Activated CD4-positive, alpha-beta memory T cell treated with anti-CD3 and anti-CD28 coated beads, Interleukin-2, amount 10 ng/mL, durations not matched to agents 7 days and 5 days (primary cell): ENCODE measurements around the gene ALLC. TPM values are rescaled to one million over a fixed set of nuclear protein-coding genes. Genes with fewer than 3 reads are reported as not detected.
"Not testable (repeated sequence)": the region's sequence is repeated elsewhere in the genome, so short reads cannot be mapped to it uniquely, and the experiment has no call there.

Source experiments
- CTCF ChIA-PET: fragments of 350-600 bp; sonication (Branson Sonifier 250); formaldehyde crosslinking; loops from one replicate; lab custom pipeline; 2021; ENCODE audit warnings: antibody characterized with exemption, inconsistent platforms; lab: Charles Lee
- POLR2A ChIA-PET: fragments of 350-600 bp; sonication (Branson Sonifier 250); formaldehyde crosslinking; loops from one replicate; lab custom pipeline; 2021; ENCODE audit warnings: antibody characterized with exemption; lab: Charles Lee
- DNase-seq: peaks from one replicate; pipeline ENCODE4 v3.0.0-alpha.2; 2020
- H3K27ac Mint-ChIP-seq: one replicate; pipeline ENCODE4 v1.8.0; 2021; ENCODE audit warnings: mild to moderate bottlenecking, mixed read lengths
- H3K27me3 Mint-ChIP-seq: one replicate; pipeline ENCODE4 v1.8.0; 2021; ENCODE audit warnings: mixed read lengths
- H3K36me3 Mint-ChIP-seq: one replicate; pipeline ENCODE4 v1.8.0; 2021; ENCODE audit warnings: low read depth, mixed read lengths
- H3K4me1 Mint-ChIP-seq: one replicate; pipeline ENCODE4 v1.8.0; 2021; ENCODE audit warnings: mixed read lengths
- H3K4me3 Mint-ChIP-seq: one replicate; pipeline ENCODE4 v1.8.0; 2021; ENCODE audit warnings: mild to moderate bottlenecking, mixed read lengths
- H3K9me3 Mint-ChIP-seq: one replicate; pipeline ENCODE4 v1.8.0; 2021; ENCODE audit warnings: mixed read lengths
- total RNA-seq, 2 experiments: library from RNA; stranded (reverse); gene quantifications; one replicate each; pipeline ENCODE4 v1.2.3, GENCODE V29; 2021

Gene ALLC
- total RNA-seq, 2 experiments from 2014 or later: not detected

- H3K4me1 Mint-ChIP-seq: no peaks in the 10 kb centered on the region
- ChIA-PET CTCF (no interaction called here), POLR2A (no interaction called here)
- no peak overlapping the region for H3K4me3 Mint-ChIP-seq
- no peak overlapping the region for H3K27ac Mint-ChIP-seq
- peaks cover 11% of the 10 kb centered on the region for H3K27me3 Mint-ChIP-seq
- H3K9me3 Mint-ChIP-seq: peaks cover 11% of the 10 kb centered on the region
- no peak for DNase-seq
- no peaks in the 10 kb centered on the region for H3K36me3 Mint-ChIP-seq
Measured at GRCh38 chr2:3617198-3617890, 40.7 kb upstream of the ALLC start.

DNA sequence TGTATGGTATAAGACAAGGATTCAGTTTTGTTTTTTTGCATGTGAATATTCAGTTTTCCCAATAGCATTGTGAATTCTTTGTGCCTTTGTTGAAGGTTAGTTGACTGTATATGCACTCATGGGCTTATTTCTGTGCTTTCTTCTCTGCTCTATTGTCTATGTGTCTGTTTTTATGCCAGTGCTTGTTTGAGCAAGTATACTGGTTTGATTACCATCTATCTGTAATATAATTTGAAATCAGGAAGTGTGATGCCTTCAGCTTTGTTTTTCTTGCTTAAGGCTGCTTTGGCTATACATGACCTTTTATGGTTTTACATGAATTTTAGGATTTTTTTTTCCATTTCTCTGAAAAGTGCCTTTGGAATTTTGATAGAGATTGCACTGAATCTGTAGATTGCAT, 39.6 kb upstream of the ALLC start:
- peaks cover 11% of the 10 kb centered on the region for H3K27me3 Mint-ChIP-seq
- POLR2A ChIA-PET: no interaction called here
- DNase-seq: no peak
- H3K36me3 Mint-ChIP-seq: no peaks in the 10 kb centered on the region
- no peaks in the 10 kb centered on the region for H3K4me1 Mint-ChIP-seq
- H3K27ac Mint-ChIP-seq: no peak overlapping the region
- no peak overlapping the region for H3K4me3 Mint-ChIP-seq
- H3K9me3 Mint-ChIP-seq: peaks cover 11% of the 10 kb centered on the region
- CTCF ChIA-PET: no interaction called here

- Mint-ChIP-seq H3K4me3 (no peak overlapping the region), H3K27ac (no peak overlapping the region), H3K27me3 (peaks cover 14% of the 10 kb centered on the region), H3K9me3 (peaks cover 8% of the 10 kb centered on the region), H3K36me3 (no peaks in the 10 kb centered on the region), H3K4me1 (no peaks in the 10 kb centered on the region)
- ChIA-PET CTCF (no interaction called here), POLR2A (no interaction called here)
- DNase-seq: no peak
Measured at GRCh38 chr2:3619033-3619432, 39.0 kb upstream of the ALLC start.

GRCh38 chr2:3619661-3620060, 38.3 kb upstream of the ALLC start:
- H3K4me3 Mint-ChIP-seq, CTCF ChIA-PET, H3K27ac Mint-ChIP-seq, POLR2A ChIA-PET, H3K4me1 Mint-ChIP-seq, DNase-seq, H3K9me3 Mint-ChIP-seq, H3K36me3 Mint-ChIP-seq: not testable (repeated sequence)
- H3K27me3 Mint-ChIP-seq: peaks cover 14% of the 10 kb centered on the region

DNA sequence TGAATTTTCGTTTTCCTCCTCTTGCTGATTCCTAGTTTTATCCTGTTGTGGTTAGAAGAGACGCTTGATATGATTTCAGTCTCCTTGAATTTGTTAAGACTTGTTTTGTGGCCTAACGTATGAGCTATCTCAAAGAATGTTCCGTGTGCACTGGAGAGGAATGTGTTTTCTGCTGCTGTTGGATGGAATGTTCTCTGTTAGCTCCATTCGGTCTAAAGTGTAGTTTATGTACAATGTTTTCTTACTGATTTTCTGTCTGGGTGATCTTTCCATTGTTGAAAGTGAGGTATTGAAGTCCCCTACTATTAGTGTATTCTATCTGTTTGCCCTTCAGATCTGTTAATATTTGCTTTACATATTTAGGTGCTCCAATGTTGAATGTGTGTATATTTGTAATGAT, 37.2 kb upstream of the ALLC start:
- Mint-ChIP-seq H3K9me3 (peaks cover 8% of the 10 kb centered on the region), H3K27ac (no peak overlapping the region), H3K4me1 (no peaks in the 10 kb centered on the region), H3K36me3 (no peaks in the 10 kb centered on the region), H3K4me3 (no peak overlapping the region), H3K27me3 (peaks cover 14% of the 10 kb centered on the region)
- ChIA-PET POLR2A (no interaction called here), CTCF (no interaction called here)
- no peak for DNase-seq

- no peaks in the 10 kb centered on the region for H3K9me3 Mint-ChIP-seq
- no peak for DNase-seq
- H3K4me3 Mint-ChIP-seq: no peak overlapping the region
- no peak overlapping the region for H3K27ac Mint-ChIP-seq
- peaks cover 14% of the 10 kb centered on the region for H3K27me3 Mint-ChIP-seq
- ChIA-PET CTCF (interaction anchor here (1.8 kb wide), 1 partner anchor 13 kb away, joined by 4 read pairs; no protein-coding TSS in a partner anchor), POLR2A (no interaction called here)
- no peaks in the 10 kb centered on the region for H3K36me3 Mint-ChIP-seq
- no peaks in the 10 kb centered on the region for H3K4me1 Mint-ChIP-seq
Measured at GRCh38 chr2:3622967-3623366, 35.0 kb upstream of the ALLC start.

DNA sequence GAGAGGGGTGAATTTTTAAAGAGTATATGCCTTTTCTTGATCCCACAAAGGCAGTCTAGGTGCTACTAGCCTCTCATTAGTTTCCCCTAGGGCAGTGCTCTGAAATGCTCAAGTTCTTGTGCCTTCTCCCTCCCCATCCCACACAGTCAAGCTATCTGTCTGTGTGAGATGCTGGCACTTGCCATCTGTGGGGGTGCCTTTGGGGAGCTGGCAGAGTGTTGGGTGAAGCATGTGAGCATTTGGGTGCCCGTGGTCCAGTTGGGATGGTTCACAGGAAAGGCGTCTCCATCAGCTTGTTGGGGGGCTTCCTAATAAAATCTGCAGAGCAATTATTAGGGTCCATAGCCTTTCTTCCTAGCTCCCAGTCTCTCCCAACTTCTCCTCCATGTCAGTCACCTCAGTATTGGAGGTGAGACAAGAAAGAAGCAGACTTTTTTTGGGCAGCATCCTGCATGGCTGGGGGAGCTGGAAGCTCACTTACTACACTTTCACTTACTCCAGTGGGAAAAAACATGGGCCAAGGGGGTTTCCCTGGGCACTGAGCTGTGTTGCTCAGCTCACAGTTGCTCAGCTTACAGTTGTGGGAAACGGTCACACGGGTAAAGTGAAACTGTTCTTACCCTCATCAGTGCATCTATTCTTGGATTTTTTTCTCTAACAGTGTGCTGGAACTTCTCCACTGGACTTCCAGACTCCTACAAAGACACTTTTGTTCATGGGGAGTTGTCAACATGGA, 33.8 kb upstream of the ALLC start:
- Mint-ChIP-seq H3K27me3 (peaks cover 12% of the 10 kb centered on the region), H3K9me3 (no peaks in the 10 kb centered on the region), H3K4me1 (no peaks in the 10 kb centered on the region), H3K4me3 (no peak overlapping the region), H3K27ac (no peak overlapping the region), H3K36me3 (no peaks in the 10 kb centered on the region)
- ChIA-PET POLR2A (no interaction called here), CTCF (interaction anchor here (1.8 kb wide), 1 partner anchor 15 kb away, joined by 4 read pairs; no protein-coding TSS in a partner anchor)
- DNase-seq: no peak

DNA sequence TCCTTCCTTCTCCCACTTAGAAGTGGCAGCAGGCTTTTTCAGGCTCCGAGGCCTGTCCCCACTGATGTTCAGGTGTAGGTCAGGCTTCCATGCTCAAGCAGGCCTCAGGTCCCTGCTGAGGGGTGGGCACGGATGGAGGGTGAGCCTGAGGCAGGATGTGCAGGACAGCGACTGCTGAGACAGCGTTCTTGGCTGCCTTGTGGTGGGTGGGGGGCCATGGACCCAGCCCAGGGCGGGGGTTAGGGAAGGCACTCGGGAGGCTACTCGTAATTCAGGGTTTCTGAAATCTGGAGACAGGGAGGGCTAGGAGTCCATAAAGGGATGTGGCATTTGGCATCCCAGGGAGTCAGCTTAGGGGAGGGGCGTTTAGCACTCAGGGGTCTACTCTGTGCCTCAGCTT, 32.8 kb upstream of the ALLC start:
- H3K36me3 Mint-ChIP-seq: no peaks in the 10 kb centered on the region
- H3K27me3 Mint-ChIP-seq: peaks cover 11% of the 10 kb centered on the region
- no peaks in the 10 kb centered on the region for H3K4me1 Mint-ChIP-seq
- POLR2A ChIA-PET: no interaction called here
- H3K27ac Mint-ChIP-seq: no peak overlapping the region
- H3K4me3 Mint-ChIP-seq: no peak overlapping the region
- CTCF ChIA-PET: no interaction called here
- no peak for DNase-seq
- no peaks in the 10 kb centered on the region for H3K9me3 Mint-ChIP-seq

DNA sequence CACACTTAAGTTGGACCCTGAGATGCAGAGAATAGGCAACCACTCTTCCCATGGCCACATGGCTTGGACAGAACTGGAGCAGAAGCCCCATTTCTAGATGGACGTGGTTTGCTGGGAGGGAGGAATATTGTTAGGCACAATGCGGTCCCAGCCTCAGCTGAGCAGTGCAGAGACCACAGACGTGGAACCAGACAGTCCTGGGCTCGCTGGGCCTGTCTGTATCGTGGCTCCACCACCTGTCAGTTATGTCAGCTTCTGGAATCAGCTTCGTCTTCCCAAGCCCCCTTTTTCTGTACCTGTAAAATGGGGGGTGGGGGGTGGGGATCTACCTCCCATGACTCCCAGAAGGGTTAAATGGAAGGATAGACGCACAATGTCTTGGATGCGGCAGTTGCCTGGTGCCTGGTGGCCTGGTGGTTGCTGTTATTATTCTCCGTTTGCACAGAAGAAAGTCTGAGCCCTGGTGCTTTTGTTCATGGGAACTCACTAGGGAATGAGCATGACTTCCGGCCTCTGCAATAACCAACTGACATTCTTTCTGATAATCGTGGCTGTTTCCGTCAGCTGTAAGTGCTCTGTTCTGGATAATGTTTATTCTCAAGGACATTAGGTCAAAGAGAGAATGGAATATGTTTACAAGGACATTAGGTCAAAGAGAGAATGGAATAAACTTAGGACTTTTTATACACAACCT, 31.7 kb upstream of the ALLC start:
- no peak overlapping the region for H3K27ac Mint-ChIP-seq
- no peak for DNase-seq
- CTCF ChIA-PET: no interaction called here
- no peak overlapping the region for H3K4me3 Mint-ChIP-seq
- no peaks in the 10 kb centered on the region for H3K4me1 Mint-ChIP-seq
- H3K9me3 Mint-ChIP-seq: no peaks in the 10 kb centered on the region
- H3K36me3 Mint-ChIP-seq: no peaks in the 10 kb centered on the region
- peaks cover 3% of the 10 kb centered on the region for H3K27me3 Mint-ChIP-seq
- POLR2A ChIA-PET: no interaction called here

DNA sequence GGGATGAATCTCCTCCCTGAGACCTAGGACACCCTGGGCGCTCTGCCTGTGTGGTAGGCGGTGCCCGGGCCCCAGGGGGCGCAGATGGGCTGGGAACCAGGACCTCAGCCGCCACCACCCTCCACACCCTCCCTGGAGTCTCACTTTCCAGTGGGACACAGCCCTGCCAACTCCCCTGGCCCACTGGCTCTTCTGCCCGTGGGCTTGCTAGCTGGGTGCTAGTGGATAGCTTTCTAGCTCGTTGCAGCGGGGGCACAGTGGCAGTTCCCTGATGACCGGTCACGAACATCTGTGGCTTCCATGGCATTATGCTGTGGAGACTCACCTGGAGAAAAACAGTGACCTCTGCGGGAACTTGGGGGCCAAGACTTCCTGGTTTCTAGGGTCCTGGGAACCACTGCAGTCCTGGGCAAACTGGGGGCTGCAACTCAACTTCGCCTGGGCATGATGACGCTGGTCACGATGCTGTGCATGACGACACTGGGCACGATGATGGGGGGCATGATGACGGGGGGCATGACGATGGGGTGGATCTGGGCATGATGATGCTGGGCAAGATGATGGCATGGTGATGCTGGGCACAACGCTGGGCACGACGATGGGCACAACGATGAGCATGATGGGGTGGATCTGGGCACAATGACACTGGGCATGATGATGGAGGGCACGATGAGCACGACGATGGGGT, 31.0 kb upstream of the ALLC start:
- Mint-ChIP-seq H3K4me3 (no peak overlapping the region), H3K4me1 (no peaks in the 10 kb centered on the region), H3K36me3 (no peaks in the 10 kb centered on the region), H3K9me3 (no peaks in the 10 kb centered on the region), H3K27me3 (peaks cover 3% of the 10 kb centered on the region), H3K27ac (no peak overlapping the region)
- ChIA-PET CTCF (no interaction called here), POLR2A (no interaction called here)
- no peak for DNase-seq

- CTCF ChIA-PET: no interaction called here
- Mint-ChIP-seq H3K4me1 (no peaks in the 10 kb centered on the region), H3K36me3 (no peaks in the 10 kb centered on the region), H3K4me3 (no peak overlapping the region), H3K27me3 (peaks cover 3% of the 10 kb centered on the region), H3K27ac (no peak overlapping the region), H3K9me3 (no peaks in the 10 kb centered on the region)
- POLR2A ChIA-PET: no interaction called here
- no peak for DNase-seq
Measured at GRCh38 chr2:3627500-3628100, 30.4 kb upstream of the ALLC start.

- POLR2A ChIA-PET: no interaction called here
- CTCF ChIA-PET: no interaction called here
- H3K4me1 Mint-ChIP-seq: no peaks in the 10 kb centered on the region
- no peak overlapping the region for H3K27ac Mint-ChIP-seq
- H3K36me3 Mint-ChIP-seq: no peaks in the 10 kb centered on the region
- H3K9me3 Mint-ChIP-seq: no peaks in the 10 kb centered on the region
- DNase-seq: no peak
- H3K27me3 Mint-ChIP-seq: peaks cover 3% of the 10 kb centered on the region
- H3K4me3 Mint-ChIP-seq: no peak overlapping the region
Measured at GRCh38 chr2:3628241-3628679, 29.7 kb upstream of the ALLC start.

DNA sequence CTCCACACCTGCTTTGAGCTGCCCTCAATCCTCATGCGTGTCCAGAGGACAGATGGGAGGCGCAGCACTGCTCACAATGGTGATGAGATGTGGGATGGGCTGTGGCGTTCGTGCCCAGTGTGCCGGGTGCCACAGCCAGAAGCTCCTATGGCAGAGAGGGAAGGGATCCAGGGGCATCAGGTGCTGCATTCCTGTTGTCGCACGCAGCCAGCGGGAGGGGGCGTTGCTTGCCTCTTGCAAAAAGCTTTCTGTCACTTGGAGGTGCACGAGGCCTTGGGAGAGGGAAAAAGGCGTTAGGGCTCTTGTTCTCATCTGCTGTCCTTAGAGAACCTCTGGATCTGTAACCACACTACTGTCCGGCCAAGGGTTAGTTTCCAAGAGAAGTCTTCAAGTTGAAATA, 29.2 kb upstream of the ALLC start:
- H3K27me3 Mint-ChIP-seq: no peaks in the 10 kb centered on the region
- no peaks in the 10 kb centered on the region for H3K4me1 Mint-ChIP-seq
- ChIA-PET CTCF (no interaction called here), POLR2A (no interaction called here)
- DNase-seq: no peak
- no peak overlapping the region for H3K27ac Mint-ChIP-seq
- no peaks in the 10 kb centered on the region for H3K9me3 Mint-ChIP-seq
- H3K36me3 Mint-ChIP-seq: no peaks in the 10 kb centered on the region
- H3K4me3 Mint-ChIP-seq: no peak overlapping the region
